ENCODE results near the gene RPS6KA2.

Gene RPS6KA2

GRCh38 chr6:166566026-166567011 is 60.7 kb downstream of the RPS6KA2 start:
- no peak overlapping the region for H3K4me3 ChIP-seq (ENCODE audit: low read length)
- TF ChIP-seq ZNF274 (IDR thresholded peaks at IDR 0.05; ENCODE audit: low read depth, low read length): no peak

- TF ChIP-seq ZNF274 (IDR thresholded peaks at IDR 0.05; ENCODE audit: low read depth, low read length): no peak
- H3K4me3 ChIP-seq (ENCODE audit: low read length): no peak overlapping the region
Measured at GRCh38 chr6:166565084-166565967, 61.7 kb downstream of the RPS6KA2 start.

GRCh38 chr6:166563805-166564204 is 63.2 kb downstream of the RPS6KA2 start:
- no peak for TF ChIP-seq ZNF274 (IDR thresholded peaks at IDR 0.05; ENCODE audit: low read depth, low read length)
- no peak overlapping the region for H3K4me3 ChIP-seq (ENCODE audit: low read length)

- no peak overlapping the region for H3K4me3 ChIP-seq (ENCODE audit: low read length)
- no peak for TF ChIP-seq ZNF274 (IDR thresholded peaks at IDR 0.05; ENCODE audit: low read depth, low read length)
Measured at GRCh38 chr6:166563200-166563599, 63.9 kb downstream of the RPS6KA2 start.

GRCh38 chr6:166562726-166563125 is 64.3 kb downstream of the RPS6KA2 start:
- no peak for TF ChIP-seq ZNF274 (IDR thresholded peaks at IDR 0.05; ENCODE audit: low read depth, low read length)

GRCh38 chr6:166561771-166562359 is 65.2 kb downstream of the RPS6KA2 start:
- H3K4me3 ChIP-seq (ENCODE audit: low read length): no peak overlapping the region
- TF ChIP-seq ZNF274 (IDR thresholded peaks at IDR 0.05; ENCODE audit: low read depth, low read length): no peak

More at GRCh38 chr6:166562726-166563125, 64.3 kb downstream of the RPS6KA2 start:
- H3K4me3 ChIP-seq (ENCODE audit: low read length): no peak overlapping the region

GRCh38 chr6:166560222-166560621 is 66.8 kb downstream of the RPS6KA2 start:
- TF ChIP-seq ZNF274 (IDR thresholded peaks at IDR 0.05; ENCODE audit: low read depth, low read length): no peak
- H3K4me3 ChIP-seq (ENCODE audit: low read length): no peak overlapping the region

- TF ChIP-seq ZNF274 (IDR thresholded peaks at IDR 0.05; ENCODE audit: low read depth, low read length): no peak
- no peak overlapping the region for H3K4me3 ChIP-seq (ENCODE audit: low read length)
Measured at GRCh38 chr6:166559662-166560061, 67.4 kb downstream of the RPS6KA2 start.

- no peak overlapping the region for H3K4me3 ChIP-seq (ENCODE audit: low read length)
- TF ChIP-seq ZNF274 (IDR thresholded peaks at IDR 0.05; ENCODE audit: low read depth, low read length): no peak
Measured at GRCh38 chr6:166559211-166559610, 67.8 kb downstream of the RPS6KA2 start.

GRCh38 chr6:166558156-166559005 is 68.7 kb downstream of the RPS6KA2 start:
- no peak overlapping the region for H3K4me3 ChIP-seq (ENCODE audit: low read length)
- TF ChIP-seq ZNF274 (IDR thresholded peaks at IDR 0.05; ENCODE audit: low read depth, low read length): no peak

GRCh38 chr6:166556863-166557322 is 70.2 kb downstream of the RPS6KA2 start:
- H3K4me3 ChIP-seq (ENCODE audit: low read length): no peak overlapping the region
- TF ChIP-seq ZNF274 (IDR thresholded peaks at IDR 0.05; ENCODE audit: low read depth, low read length): no peak

- H3K4me3 ChIP-seq (ENCODE audit: low read length): no peak overlapping the region
- no peak for TF ChIP-seq ZNF274 (IDR thresholded peaks at IDR 0.05; ENCODE audit: low read depth, low read length)
Measured at GRCh38 chr6:166556336-166556735, 70.7 kb downstream of the RPS6KA2 start.

GRCh38 chr6:166555086-166555485 is 72.0 kb downstream of the RPS6KA2 start:
- H3K4me3 ChIP-seq (ENCODE audit: low read length): no peak overlapping the region
- TF ChIP-seq ZNF274 (IDR thresholded peaks at IDR 0.05; ENCODE audit: low read depth, low read length): no peak
